Left colon (tissue), 2 donors: ENCODE results near the gene GYPE. TPM values are rescaled to one million over a fixed set of nuclear protein-coding genes. Genes with fewer than 3 reads are reported as not detected.
"Not testable (repeated sequence)": the region's sequence is repeated elsewhere in the genome, so short reads cannot be mapped to it uniquely, and the experiment has no call there.

Experiments used
- ATAC-seq: fragments of 200-7000 bp; cut with Tn5 transposase; one replicate; pipeline ENCODE4 v1.9.1; 2020; ENCODE audit warnings: mild to moderate bottlenecking, moderate library complexity
- DNase-seq, 2 donors: peaks; one replicate each; pipeline ENCODE4 v3.0.0-alpha.2; 2020
- intact Hi-C, 2 donors: fragments of 100-400 bp; cut with DNase I in 1 of 2; cut with micrococcal nuclease in 1 of 2; formaldehyde crosslinking; loops; one replicate each; pipeline versions ENCODE4 v1.11.2 to v1.14.0; 2022; cut with DNase I, micrococcal nuclease
- long read RNA-seq: library from polyadenylated mRNA; unstranded; transcript quantifications from one replicate; pipeline ENCODE4 v2.0.0, GENCODE V29; 2021
- total RNA-seq, 2 donors: library from RNA; stranded (reverse); fragmentation: NEBNext Ultra II Directional; extraction: Animal tissue kit (Norgen Biotek cat#: 25700); gene quantifications; one replicate each; pipeline ENCODE4 v1.2.1, GENCODE V29; 2021
- donor health status: DM: no; HTN: no; CAD: no.
- donor health status: DM: yes; HTN: yes; CAD: no.

The GYPE gene
- under 1 TPM; 0.18 to 0.25 TPM for total RNA-seq
- long read RNA-seq: 0 reads

GRCh38 chr4:143905440-143905839 is at the start of gene GYPE:
GYPE (minus strand) TSS chr4:143905559; CDS start chr4:143905507, 52 bp downstream.
- DNase-seq, ATAC-seq, intact Hi-C loops: not testable (repeated sequence)

GRCh38 chr4:143951458-143951972 is 46.2 kb upstream of the GYPE start:
- intact Hi-C loops, ATAC-seq, DNase-seq: not testable (repeated sequence)

- ATAC-seq, DNase-seq, intact Hi-C loops: not testable (repeated sequence)
Observed at GRCh38 chr4:143950967-143951366, 45.6 kb upstream of the GYPE start.

GRCh38 chr4:143950185-143950584 is 44.8 kb upstream of the GYPE start:
- DNase-seq, intact Hi-C loops, ATAC-seq: not testable (repeated sequence)

- intact Hi-C loops, DNase-seq, ATAC-seq: not testable (repeated sequence)
Observed at GRCh38 chr4:143947493-143947892, 42.1 kb upstream of the GYPE start.

GRCh38 chr4:143940708-143941107 is 35.3 kb upstream of the GYPE start:
- not testable (repeated sequence) for DNase-seq, ATAC-seq

GRCh38 chr4:143939528-143939927 is 34.2 kb upstream of the GYPE start:
- ATAC-seq: no peak
- DNase-seq: no peak
- intact Hi-C loops: no loop called here

More at GRCh38 chr4:143940708-143941107, 35.3 kb upstream of the GYPE start:
- intact Hi-C loops: not testable (repeated sequence)

- ATAC-seq, intact Hi-C loops, DNase-seq: not testable (repeated sequence)
Observed at GRCh38 chr4:143938890-143939289, 33.5 kb upstream of the GYPE start.

- DNase-seq (no peak), ATAC-seq (no peak)
- intact Hi-C loops: no loop called here
Observed at GRCh38 chr4:143921181-143921580, 15.8 kb upstream of the GYPE start.

- ATAC-seq, DNase-seq, intact Hi-C loops: not testable (repeated sequence)
Observed at GRCh38 chr4:143916485-143916884, 11.1 kb upstream of the GYPE start.

GRCh38 chr4:143912478-143912877 is 7.1 kb upstream of the GYPE start:
- intact Hi-C loops, DNase-seq: not testable (repeated sequence)

GRCh38 chr4:143911528-143912417 is 6.4 kb upstream of the GYPE start:
- intact Hi-C loops, ATAC-seq: not testable (repeated sequence)
- DNase-seq: peak in 1 of 2 donors; percentile 42

More at GRCh38 chr4:143912478-143912877, 7.1 kb upstream of the GYPE start:
- ATAC-seq: not testable (repeated sequence)

- not testable (repeated sequence) for ATAC-seq
Observed at GRCh38 chr4:143910906-143911305, 5.5 kb upstream of the GYPE start.

GRCh38 chr4:143907811-143908210 is 2.5 kb upstream of the GYPE start:
- DNase-seq: peak in 1 of 2 donors; percentile 9
- ATAC-seq: peak; percentile 58
- intact Hi-C loops: not testable (repeated sequence)

More at GRCh38 chr4:143910906-143911305, 5.5 kb upstream of the GYPE start:
- DNase-seq, intact Hi-C loops: not testable (repeated sequence)

GRCh38 chr4:143904431-143904830 is 928 bp downstream of the GYPE start:
- ATAC-seq, DNase-seq, intact Hi-C loops: not testable (repeated sequence)

- DNase-seq, intact Hi-C loops, ATAC-seq: not testable (repeated sequence)
Observed at GRCh38 chr4:143890323-143890722, 15.0 kb downstream of the GYPE start.

- DNase-seq, ATAC-seq, intact Hi-C loops: not testable (repeated sequence)
Observed at GRCh38 chr4:143888189-143888588, 17.2 kb downstream of the GYPE start.

GRCh38 chr4:143884965-143885364 is 20.4 kb downstream of the GYPE start:
- intact Hi-C loops, ATAC-seq: not testable (repeated sequence)

GRCh38 chr4:143883529-143883928 is 21.8 kb downstream of the GYPE start:
- ATAC-seq (no peak), DNase-seq (no peak)
- intact Hi-C loops: no loop called here

More at GRCh38 chr4:143884965-143885364, 20.4 kb downstream of the GYPE start:
- not testable (repeated sequence) for DNase-seq
